SHP77 (cell line): ENCODE data around the gene OSBPL9.
"Not testable (repeated sequence)": the region's sequence is repeated elsewhere in the genome, so short reads cannot be mapped to it uniquely, and the experiment has no call there.

ENCODE experiments used
- DNase-seq, 2 experiments: peaks; one replicate each; lab custom pipeline; 2025; lab: John Stamatoyannopoulos, UW

OSBPL9 gene

GRCh38 chr1:51610104-51610503 lies 6.8 kb upstream of the OSBPL9 start:
- DNase-seq: not testable (repeated sequence)

- no peak for DNase-seq
Observed at GRCh38 chr1:51610637-51611036, 6.3 kb upstream of the OSBPL9 start.

- no peak for DNase-seq
Observed at GRCh38 chr1:51612447-51612961, 4.4 kb upstream of the OSBPL9 start.

GRCh38 chr1:51615780-51616291 lies 1.1 kb upstream of the OSBPL9 start:
- DNase-seq: no peak

- no peak for DNase-seq
Observed at GRCh38 chr1:51616490-51616889, 402 bp upstream of the OSBPL9 start.

- DNase-seq: no peak
Observed at GRCh38 chr1:51618715-51619114, 1.8 kb downstream of the OSBPL9 start.

- DNase-seq: no peak
Observed at GRCh38 chr1:51620470-51620869, 3.6 kb downstream of the OSBPL9 start.

GRCh38 chr1:51621161-51621560 lies 4.3 kb downstream of the OSBPL9 start:
- no peak for DNase-seq

- no peak for DNase-seq
Observed at GRCh38 chr1:51621841-51622454, 5.1 kb downstream of the OSBPL9 start.

GRCh38 chr1:51622455-51622913 lies 5.6 kb downstream of the OSBPL9 start:
- peak; percentile 61 to 62 for DNase-seq

- no peak for DNase-seq
Observed at GRCh38 chr1:51623025-51623424, 6.1 kb downstream of the OSBPL9 start.

GRCh38 chr1:51623450-51623849 lies 6.6 kb downstream of the OSBPL9 start:
- no peak for DNase-seq

GRCh38 chr1:51624855-51625254 lies 8.0 kb downstream of the OSBPL9 start:
- DNase-seq: no peak

- DNase-seq: no peak
Observed at GRCh38 chr1:51627672-51628071, 10.8 kb downstream of the OSBPL9 start.

GRCh38 chr1:51628715-51629590 lies 12.1 kb downstream of the OSBPL9 start:
- no peak for DNase-seq

GRCh38 chr1:51629918-51630317 lies 13.0 kb downstream of the OSBPL9 start:
- no peak for DNase-seq

GRCh38 chr1:51630393-51630792 lies 13.5 kb downstream of the OSBPL9 start:
- no peak for DNase-seq

- DNase-seq: no peak
Observed at GRCh38 chr1:51630922-51631321, 14.0 kb downstream of the OSBPL9 start.

- no peak for DNase-seq
Observed at GRCh38 chr1:51631747-51632146, 14.9 kb downstream of the OSBPL9 start.

GRCh38 chr1:51634618-51635017 lies 17.7 kb downstream of the OSBPL9 start:
- DNase-seq: no peak

- DNase-seq: no peak
Observed at GRCh38 chr1:51635615-51636014, 18.7 kb downstream of the OSBPL9 start.

- DNase-seq: no peak
Observed at GRCh38 chr1:51636191-51636590, 19.3 kb downstream of the OSBPL9 start.
